ENCODE results near the gene DIAPH2. TPM values are rescaled to one million over a fixed set of nuclear protein-coding genes. Genes with fewer than 3 reads are reported as not detected.

DIAPH2 gene
- total RNA-seq, 1 donor from 2014 or later: 32.9 TPM

DNA sequence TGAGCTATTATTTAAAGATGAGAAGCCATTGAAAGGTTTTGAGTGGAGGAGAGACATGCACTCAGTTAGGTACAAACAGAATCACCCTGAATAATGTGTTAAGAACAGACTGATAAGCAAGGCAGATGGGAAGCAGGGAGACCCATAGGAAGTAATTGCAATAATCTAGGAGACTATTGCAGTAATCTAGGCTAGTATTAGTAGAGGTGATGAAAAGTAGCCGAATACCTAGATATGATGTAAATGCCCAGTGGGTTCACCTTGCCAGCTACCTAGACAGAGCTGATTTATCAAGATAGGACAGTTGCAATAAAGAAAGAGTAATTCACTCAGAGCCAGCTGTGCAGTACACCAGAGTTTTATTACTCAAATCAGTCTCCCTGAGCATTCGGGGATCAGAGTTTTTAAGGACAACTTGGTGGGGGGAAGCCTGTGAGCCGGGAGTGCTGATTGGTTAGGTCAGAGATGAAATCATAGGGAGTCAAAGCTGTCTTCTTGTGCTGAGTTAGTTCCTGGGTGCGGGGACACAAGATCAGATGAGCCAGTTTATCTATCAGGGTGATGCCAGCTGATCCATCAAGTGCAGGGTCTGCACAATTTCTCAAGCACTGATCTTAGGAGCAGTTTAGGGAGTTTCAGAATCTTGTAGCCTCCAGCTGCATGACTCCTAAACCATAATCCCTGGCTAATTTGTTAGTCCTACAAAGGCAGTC is 626.6 kb downstream of the DIAPH2 start:
- intact Hi-C loops (cut with DNase I): no loop called here
- ATAC-seq (no peak), DNase-seq (no peak)
- no peak overlapping the region for H3K27ac ChIP-seq
- H3K27me3 ChIP-seq: no peaks in the 10 kb centered on the region
- H3K4me1 ChIP-seq: no peaks in the 10 kb centered on the region
- no peak overlapping the region for H3K4me3 ChIP-seq
- H3K36me3 ChIP-seq: no peaks in the 10 kb centered on the region
- TF ChIP-seq, protein P1, sequence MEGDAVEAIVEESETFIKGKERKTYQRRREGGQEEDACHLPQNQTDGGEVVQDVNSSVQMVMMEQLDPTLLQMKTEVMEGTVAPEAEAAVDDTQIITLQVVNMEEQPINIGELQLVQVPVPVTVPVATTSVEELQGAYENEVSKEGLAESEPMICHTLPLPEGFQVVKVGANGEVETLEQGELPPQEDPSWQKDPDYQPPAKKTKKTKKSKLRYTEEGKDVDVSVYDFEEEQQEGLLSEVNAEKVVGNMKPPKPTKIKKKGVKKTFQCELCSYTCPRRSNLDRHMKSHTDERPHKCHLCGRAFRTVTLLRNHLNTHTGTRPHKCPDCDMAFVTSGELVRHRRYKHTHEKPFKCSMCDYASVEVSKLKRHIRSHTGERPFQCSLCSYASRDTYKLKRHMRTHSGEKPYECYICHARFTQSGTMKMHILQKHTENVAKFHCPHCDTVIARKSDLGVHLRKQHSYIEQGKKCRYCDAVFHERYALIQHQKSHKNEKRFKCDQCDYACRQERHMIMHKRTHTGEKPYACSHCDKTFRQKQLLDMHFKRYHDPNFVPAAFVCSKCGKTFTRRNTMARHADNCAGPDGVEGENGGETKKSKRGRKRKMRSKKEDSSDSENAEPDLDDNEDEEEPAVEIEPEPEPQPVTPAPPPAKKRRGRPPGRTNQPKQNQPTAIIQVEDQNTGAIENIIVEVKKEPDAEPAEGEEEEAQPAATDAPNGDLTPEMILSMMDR (IDR thresholded peaks at IDR 0.05): no peak
- H3K9me3 ChIP-seq: no peaks in the 10 kb centered on the region

DNA sequence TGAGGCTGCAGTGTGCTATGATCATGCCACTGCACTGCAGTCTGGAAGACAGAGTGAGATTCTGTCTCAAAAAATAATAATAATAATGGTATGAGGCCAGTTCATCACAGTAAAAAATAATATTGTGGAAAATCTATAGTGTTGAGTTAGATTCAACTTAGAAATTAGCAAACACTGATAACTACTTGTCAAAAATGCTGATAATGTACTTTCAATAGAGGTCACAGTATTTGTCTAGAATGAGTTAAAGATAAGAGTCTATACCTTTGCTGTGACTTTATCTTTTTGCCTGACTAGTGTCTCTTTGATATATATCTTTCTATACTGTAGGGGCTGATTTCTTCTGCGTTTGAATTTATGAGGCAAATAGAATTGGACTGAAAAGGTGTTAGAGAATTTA is 629.7 kb downstream of the DIAPH2 start:
- H3K4me3 ChIP-seq: no peak overlapping the region
- no peaks in the 10 kb centered on the region for H3K27me3 ChIP-seq
- H3K4me1 ChIP-seq: no peaks in the 10 kb centered on the region
- TF ChIP-seq, protein P1 (IDR thresholded peaks at IDR 0.05): no peak
- H3K27ac ChIP-seq: no peak overlapping the region
- no peak for ATAC-seq
- no peak for DNase-seq
- intact Hi-C loops (cut with DNase I): no loop called here
- H3K36me3 ChIP-seq: no peaks in the 10 kb centered on the region
- H3K9me3 ChIP-seq: no peaks in the 10 kb centered on the region

DNA sequence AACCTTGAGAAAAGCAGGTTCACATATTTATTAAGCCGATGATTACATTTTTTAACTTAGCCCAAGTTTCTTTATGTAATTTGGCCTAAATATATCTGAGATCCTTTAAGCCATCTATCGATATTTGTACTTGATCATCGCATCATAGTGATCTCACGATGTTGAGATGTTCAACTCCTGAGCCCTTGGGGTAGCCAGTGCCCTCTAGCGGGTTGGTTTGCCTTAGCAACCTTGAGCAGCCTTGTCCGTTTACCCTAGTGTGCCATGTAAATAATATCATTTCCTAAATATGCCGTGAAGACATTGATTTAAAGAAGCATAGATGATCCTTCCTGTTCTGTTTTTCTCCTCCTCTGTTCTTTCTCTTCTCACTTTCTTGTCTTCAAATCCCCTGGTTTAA is 631.3 kb downstream of the DIAPH2 start:
- DNase-seq (no peak), ATAC-seq (no peak)
- no peak overlapping the region for H3K27ac ChIP-seq
- H3K27me3 ChIP-seq: no peaks in the 10 kb centered on the region
- intact Hi-C loops (cut with DNase I): no loop called here
- no peaks in the 10 kb centered on the region for H3K4me1 ChIP-seq
- TF ChIP-seq, protein P1 (IDR thresholded peaks at IDR 0.05): no peak
- H3K9me3 ChIP-seq: no peaks in the 10 kb centered on the region
- no peak overlapping the region for H3K4me3 ChIP-seq
- no peaks in the 10 kb centered on the region for H3K36me3 ChIP-seq

DNA sequence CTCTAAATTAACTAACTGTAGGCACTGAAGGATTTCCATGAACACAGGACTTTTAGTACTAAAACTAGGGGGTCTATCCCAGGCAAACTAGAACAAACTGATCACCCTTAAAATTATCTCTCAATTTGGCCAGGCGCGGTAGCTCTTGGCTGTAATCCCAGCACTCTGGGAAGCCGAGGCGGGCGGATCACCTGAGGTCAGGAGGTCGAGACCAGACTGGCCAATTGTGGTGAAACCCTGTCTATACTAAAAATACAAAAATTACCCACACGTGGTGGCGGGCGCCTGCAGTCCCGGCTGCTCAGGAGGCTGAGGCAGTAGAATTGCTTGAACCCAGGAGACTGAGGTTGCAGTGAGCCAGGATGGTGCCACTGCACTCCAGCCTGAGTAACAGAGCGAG is 635.7 kb downstream of the DIAPH2 start:
- Histone ChIP-seq H3K9me3 (no peaks in the 10 kb centered on the region), H3K27me3 (no peaks in the 10 kb centered on the region), H3K27ac (no peak overlapping the region), H3K4me1 (no peaks in the 10 kb centered on the region), H3K4me3 (no peak overlapping the region), H3K36me3 (no peaks in the 10 kb centered on the region)
- ATAC-seq: no peak
- TF ChIP-seq, protein P1 (IDR thresholded peaks at IDR 0.05): no peak
- no peak for DNase-seq
- intact Hi-C loops (cut with DNase I): no loop called here

DNA sequence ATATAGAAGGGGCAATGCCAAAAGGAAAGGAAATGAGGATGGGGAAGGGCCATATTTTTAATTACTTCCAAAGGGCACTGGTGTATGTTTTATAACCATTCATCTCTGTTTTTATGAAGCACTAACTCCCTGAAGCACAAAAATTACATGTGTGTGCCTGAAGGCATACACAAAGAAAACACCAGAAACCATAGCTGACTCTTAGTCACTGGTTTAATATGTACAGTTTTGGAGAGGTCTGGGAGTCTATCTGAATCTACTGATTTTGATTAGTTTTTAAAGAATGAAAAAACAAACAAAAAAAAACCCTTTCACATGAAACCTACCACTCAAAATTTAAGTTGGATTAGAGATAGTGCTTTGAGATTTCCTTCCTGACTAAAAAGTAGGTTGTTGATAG is 637.8 kb downstream of the DIAPH2 start:
- Histone ChIP-seq H3K4me1 (no peaks in the 10 kb centered on the region), H3K36me3 (no peaks in the 10 kb centered on the region), H3K27me3 (no peaks in the 10 kb centered on the region), H3K9me3 (no peaks in the 10 kb centered on the region), H3K27ac (no peak overlapping the region), H3K4me3 (no peak overlapping the region)
- intact Hi-C loops (cut with DNase I): no loop called here
- no peak for DNase-seq
- ATAC-seq: no peak
- TF ChIP-seq, protein P1 (IDR thresholded peaks at IDR 0.05): no peak

DNA sequence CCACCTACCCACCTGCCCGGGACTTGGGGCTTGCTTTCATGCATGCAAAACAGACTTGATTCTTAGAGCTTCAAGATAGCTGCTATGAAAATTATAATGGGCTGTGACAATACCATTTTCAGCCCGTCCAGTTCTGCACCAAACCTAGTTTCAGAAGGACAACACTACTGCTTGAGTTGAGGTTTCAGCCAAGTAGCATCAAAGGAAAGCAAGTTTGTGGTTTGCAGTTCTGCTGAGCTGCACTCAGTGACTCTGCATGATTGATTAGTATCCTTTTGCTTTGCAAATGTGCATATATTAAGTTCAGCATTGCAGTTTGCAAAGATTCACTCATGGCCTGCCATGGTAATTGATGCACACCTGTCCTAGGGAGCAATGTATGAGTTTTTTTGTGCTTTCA is 641.8 kb downstream of the DIAPH2 start:
- DNase-seq (no peak), ATAC-seq (no peak)
- Histone ChIP-seq H3K27me3 (no peaks in the 10 kb centered on the region), H3K27ac (no peak overlapping the region), H3K4me1 (no peaks in the 10 kb centered on the region), H3K4me3 (no peak overlapping the region), H3K9me3 (no peaks in the 10 kb centered on the region), H3K36me3 (no peaks in the 10 kb centered on the region)
- TF ChIP-seq, protein P1 (IDR thresholded peaks at IDR 0.05): no peak
- intact Hi-C loops (cut with DNase I): no loop called here
